SH-SY5Y (cell line): ENCODE measurements around the gene CDKN2C.

Experiments used
- GATA2 ChIP-seq: IDR thresholded peaks from 2 replicates; pipeline ENCODE4 v1.6.1; 2011; ENCODE audit warnings: mild to moderate bottlenecking, low read depth, low read length
- GATA3 ChIP-seq: IDR thresholded peaks from 2 replicates; pipeline ENCODE4 v1.6.1; 2011; ENCODE audit warnings: low read depth, mild to moderate bottlenecking, low read length, moderate library complexity

DNA sequence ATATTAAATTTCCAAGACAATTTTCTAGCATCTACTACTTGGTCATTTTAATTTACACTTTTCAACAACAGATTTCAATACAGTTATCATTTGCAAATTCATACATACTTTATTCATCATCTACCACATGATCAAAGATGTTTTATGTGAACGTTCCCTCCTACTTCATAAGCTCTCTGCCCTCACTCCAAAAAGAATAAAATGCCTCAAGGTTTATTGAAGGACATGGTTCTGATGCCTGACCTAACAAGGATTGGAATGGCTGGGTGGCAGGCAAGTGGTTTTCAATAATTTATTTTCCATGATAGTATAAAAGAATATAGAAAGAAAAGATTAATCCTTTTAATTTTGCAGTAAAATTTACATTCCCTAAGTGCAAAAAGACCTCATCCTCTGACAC lies 5.4 kb downstream of the CDKN2C start:
- TF ChIP-seq GATA3 (no peak), GATA2 (no peak)
